ENCODE measurements around the gene PTGES.
A peak's percentile ranks its signal among the peaks of the same experiment; 100 is the strongest.

- no peak for TF ChIP-seq CTCF (IDR thresholded peaks at IDR 0.05)
- no peak for TF ChIP-seq POLR2A (IDR thresholded peaks at IDR 0.05)
- peak; percentile 72 to 77 for TF ChIP-seq POLR2AphosphoS5 (IDR thresholded peaks at IDR 0.05)
- TF ChIP-seq EP300 (IDR thresholded peaks at IDR 0.05) = peak in 1 of 4 donors; percentile 31
Measured at GRCh38 chr9:129776938-129777768, 24.3 kb upstream of the PTGES start.
